Measurements from ENCODE around the gene KRTAP5-6.
"Not testable (repeated sequence)": the region's sequence is repeated elsewhere in the genome, so short reads cannot be mapped to it uniquely, and the experiment has no call there.

Gene KRTAP5-6

DNA sequence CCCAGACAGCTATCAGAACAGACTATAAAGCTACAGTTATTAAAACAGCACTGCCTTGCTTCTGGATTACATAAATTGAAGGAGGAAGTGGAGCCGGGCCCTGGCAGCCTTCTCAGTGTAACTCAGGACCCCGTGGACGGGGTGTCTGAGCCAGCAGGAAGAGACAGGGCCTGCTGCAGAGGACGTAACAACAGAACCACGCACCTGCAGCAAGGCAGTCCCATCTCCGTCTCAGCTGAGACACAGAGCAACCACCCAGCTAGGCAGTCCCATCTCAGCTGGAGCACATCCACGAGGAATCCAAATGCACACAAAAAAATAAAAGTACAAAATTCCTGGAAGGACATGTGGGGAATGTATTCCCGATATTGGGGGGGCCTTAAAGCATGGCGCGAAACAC lies 17.1 kb upstream of the KRTAP5-6 start:
- no peak for ATAC-seq (ENCODE audit: low read depth)

DNA sequence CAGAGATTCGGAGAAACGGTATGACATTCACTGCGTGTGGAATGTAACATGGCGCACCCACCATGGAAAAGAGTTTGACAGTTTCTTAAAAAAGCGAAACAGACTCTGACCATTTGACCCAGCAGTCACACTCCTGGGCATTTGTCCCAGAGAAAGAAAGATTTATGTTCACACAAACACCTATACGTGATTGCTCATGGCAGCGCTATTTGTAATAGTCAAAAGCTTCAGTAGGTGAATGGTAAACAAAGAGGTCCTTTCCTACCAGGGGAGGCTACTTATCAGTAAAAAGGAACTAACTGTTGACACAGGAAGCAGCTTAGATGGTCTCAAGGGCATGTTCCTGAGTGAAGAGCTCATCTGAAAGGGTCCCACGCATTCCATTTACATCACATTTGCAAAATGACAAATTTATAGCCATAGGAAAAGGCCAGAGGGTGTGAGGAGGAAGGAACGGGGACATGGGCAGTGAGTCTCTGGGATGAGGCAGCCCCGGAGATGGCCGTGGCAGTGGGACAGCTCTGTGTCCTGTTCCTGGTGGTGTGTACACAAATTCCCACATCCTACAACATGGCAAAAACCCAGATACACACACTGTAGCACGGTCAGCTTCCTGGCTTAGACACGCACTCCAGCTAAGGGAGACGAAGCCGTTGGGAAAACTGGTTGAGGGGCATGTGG lies 14.6 kb upstream of the KRTAP5-6 start:
- DNase-seq (ENCODE audit: low spot score) = no peak
- no peak overlapping the region for H3K4me3 ChIP-seq (ENCODE audit: severe bottlenecking)
- H3K9me3 ChIP-seq (ENCODE audit: severe bottlenecking) = no peaks in the 10 kb centered on the region
- H3K27me3 ChIP-seq (ENCODE audit: insufficient read depth, poor library complexity, severe bottlenecking) = no peaks in the 10 kb centered on the region
- no peaks in the 10 kb centered on the region for H3K4me1 ChIP-seq (ENCODE audit: insufficient read depth, poor library complexity, severe bottlenecking)
- TF ChIP-seq, protein P1, sequence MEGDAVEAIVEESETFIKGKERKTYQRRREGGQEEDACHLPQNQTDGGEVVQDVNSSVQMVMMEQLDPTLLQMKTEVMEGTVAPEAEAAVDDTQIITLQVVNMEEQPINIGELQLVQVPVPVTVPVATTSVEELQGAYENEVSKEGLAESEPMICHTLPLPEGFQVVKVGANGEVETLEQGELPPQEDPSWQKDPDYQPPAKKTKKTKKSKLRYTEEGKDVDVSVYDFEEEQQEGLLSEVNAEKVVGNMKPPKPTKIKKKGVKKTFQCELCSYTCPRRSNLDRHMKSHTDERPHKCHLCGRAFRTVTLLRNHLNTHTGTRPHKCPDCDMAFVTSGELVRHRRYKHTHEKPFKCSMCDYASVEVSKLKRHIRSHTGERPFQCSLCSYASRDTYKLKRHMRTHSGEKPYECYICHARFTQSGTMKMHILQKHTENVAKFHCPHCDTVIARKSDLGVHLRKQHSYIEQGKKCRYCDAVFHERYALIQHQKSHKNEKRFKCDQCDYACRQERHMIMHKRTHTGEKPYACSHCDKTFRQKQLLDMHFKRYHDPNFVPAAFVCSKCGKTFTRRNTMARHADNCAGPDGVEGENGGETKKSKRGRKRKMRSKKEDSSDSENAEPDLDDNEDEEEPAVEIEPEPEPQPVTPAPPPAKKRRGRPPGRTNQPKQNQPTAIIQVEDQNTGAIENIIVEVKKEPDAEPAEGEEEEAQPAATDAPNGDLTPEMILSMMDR (IDR thresholded peaks at IDR 0.05; ENCODE audit: poor library complexity, severe bottlenecking) = no peak
- no peak overlapping the region for H3K27ac ChIP-seq (ENCODE audit: poor library complexity, severe bottlenecking)
- H3K36me3 ChIP-seq (ENCODE audit: low read depth) = no peaks in the 10 kb centered on the region
- no peak for ATAC-seq (ENCODE audit: low read depth)

More for the DNA sequence above, 17.1 kb upstream of the KRTAP5-6 start:
- TF ChIP-seq, protein P1 (IDR thresholded peaks at IDR 0.05; ENCODE audit: poor library complexity, severe bottlenecking) = no peak
- no peaks in the 10 kb centered on the region for H3K36me3 ChIP-seq (ENCODE audit: low read depth)
- H3K4me1 ChIP-seq (ENCODE audit: insufficient read depth, poor library complexity, severe bottlenecking) = no peaks in the 10 kb centered on the region
- no peaks in the 10 kb centered on the region for H3K9me3 ChIP-seq (ENCODE audit: severe bottlenecking)
- no peak for DNase-seq (ENCODE audit: low spot score)
- H3K27ac ChIP-seq (ENCODE audit: poor library complexity, severe bottlenecking) = no peak overlapping the region
- H3K27me3 ChIP-seq (ENCODE audit: insufficient read depth, poor library complexity, severe bottlenecking) = peaks cover 7% of the 10 kb centered on the region
- H3K4me3 ChIP-seq (ENCODE audit: severe bottlenecking) = no peak overlapping the region

DNA sequence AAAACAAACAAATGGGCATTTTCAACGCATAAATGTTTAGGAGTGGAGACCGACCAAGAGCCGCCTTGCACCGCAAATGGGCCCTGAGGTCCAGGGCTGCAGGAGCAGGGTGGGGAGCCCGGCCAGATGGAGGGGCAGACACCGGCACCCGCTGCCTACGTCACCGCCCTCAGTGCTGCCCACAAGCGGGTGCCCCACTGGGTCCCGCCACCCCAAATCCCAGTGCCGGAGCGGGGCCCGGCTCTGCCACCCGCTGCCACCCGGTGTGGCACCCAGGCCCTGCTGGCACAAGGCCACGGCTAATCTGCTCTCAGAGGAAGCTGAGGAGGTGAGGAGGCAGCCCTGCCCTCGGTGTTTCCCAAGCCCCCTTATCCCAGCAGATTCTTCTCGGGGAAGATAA lies 13.8 kb upstream of the KRTAP5-6 start:
- not testable (repeated sequence) for ATAC-seq (ENCODE audit: low read depth); H3K36me3 ChIP-seq (ENCODE audit: low read depth)

DNA sequence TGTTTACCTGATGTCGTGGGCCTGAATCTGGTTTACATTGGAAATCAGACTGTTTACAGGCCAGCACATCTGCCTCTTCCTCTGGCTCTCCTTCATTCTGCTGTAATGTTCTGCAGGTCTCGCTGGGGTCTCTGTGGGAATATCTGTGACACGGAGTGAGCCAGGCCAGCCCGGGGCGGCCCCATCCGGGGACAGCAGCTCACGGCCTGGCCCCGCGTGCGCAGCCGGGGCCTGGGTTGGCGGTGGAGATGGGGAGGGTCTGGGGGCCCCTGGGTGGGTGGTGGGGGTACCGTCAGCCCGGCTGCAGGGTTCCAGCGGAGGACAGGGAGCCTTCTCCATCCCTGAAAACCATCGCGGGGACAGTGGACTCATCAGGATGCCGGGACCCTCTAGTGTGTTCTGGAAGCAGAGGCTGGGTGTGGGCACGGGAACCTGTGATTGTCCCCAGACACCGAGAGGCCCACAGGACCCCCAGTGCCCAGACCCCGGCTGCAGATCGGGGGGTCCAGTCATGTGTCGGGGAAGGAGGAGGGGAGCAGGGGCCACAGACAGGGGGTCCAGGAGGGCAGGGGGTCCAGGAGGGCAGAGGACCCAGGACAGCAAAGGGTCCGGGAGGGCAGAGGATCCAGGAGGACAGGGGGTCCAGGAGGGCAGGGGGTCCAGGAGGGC lies 13.0 kb upstream of the KRTAP5-6 start:
- H3K36me3 ChIP-seq (ENCODE audit: low read depth); ATAC-seq (ENCODE audit: low read depth); H3K9me3 ChIP-seq (ENCODE audit: severe bottlenecking); DNase-seq (ENCODE audit: low spot score); H3K4me1 ChIP-seq (ENCODE audit: insufficient read depth, poor library complexity, severe bottlenecking); H3K4me3 ChIP-seq (ENCODE audit: severe bottlenecking); H3K27me3 ChIP-seq (ENCODE audit: insufficient read depth, poor library complexity, severe bottlenecking); H3K27ac ChIP-seq (ENCODE audit: poor library complexity, severe bottlenecking): not testable (repeated sequence)

More for the DNA sequence above, 13.8 kb upstream of the KRTAP5-6 start:
- H3K4me3 ChIP-seq (ENCODE audit: severe bottlenecking); H3K27me3 ChIP-seq (ENCODE audit: insufficient read depth, poor library complexity, severe bottlenecking); H3K27ac ChIP-seq (ENCODE audit: poor library complexity, severe bottlenecking); DNase-seq (ENCODE audit: low spot score); H3K9me3 ChIP-seq (ENCODE audit: severe bottlenecking); H3K4me1 ChIP-seq (ENCODE audit: insufficient read depth, poor library complexity, severe bottlenecking): not testable (repeated sequence)

DNA sequence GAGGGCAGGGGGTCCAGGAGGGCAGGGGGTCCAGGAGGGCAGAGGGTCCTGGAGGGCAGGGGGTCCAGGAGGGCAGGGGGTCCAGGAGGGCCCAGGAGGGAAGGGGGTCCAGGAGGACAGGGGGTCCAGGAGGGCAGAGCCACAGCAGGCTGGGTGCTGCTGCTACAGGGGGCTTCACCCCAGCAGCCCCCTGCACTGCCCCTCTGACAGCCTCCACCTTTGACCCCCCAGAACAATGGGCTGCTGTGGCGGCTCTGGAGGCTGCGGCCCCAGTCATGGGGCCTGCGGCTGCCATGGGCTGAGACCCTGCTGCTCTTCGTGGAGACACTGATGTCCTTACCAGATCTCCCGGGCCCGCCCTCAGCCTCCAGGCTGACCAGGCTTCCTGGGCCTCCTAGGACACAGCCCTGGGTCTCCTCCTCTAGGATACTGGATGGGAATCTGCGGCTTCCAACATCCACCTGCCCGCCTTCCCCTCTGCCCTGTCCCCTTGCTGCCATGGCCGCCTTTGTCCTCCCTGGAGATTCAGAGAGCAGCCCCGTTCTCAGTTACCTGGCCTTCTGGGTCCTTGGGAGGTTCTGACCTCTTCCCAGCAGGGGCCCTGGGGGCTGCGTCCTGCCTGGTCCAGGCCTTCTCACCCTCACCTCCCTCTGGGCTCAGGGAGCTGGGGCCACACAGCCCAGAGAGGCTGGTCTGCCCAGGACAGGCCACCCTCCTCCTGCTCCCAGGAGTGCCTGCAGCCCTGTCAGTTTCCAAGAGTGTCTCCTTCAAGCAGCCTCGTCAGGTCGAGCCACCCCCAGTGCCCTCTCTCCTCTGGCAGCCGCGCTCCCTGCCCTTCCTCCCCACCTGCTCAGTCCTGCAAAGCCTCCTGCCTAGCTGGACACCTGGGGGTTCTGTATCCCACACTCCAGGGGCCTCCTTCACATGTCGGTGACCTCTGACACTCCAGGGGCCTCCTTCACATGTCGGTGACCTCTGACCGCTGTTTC lies 11.8 kb upstream of the KRTAP5-6 start:
- not testable (repeated sequence) for H3K27me3 ChIP-seq (ENCODE audit: insufficient read depth, poor library complexity, severe bottlenecking); H3K4me3 ChIP-seq (ENCODE audit: severe bottlenecking)
- ATAC-seq (ENCODE audit: low read depth) = peak; percentile 37; the same call in 2 of the 3 replicates

DNA sequence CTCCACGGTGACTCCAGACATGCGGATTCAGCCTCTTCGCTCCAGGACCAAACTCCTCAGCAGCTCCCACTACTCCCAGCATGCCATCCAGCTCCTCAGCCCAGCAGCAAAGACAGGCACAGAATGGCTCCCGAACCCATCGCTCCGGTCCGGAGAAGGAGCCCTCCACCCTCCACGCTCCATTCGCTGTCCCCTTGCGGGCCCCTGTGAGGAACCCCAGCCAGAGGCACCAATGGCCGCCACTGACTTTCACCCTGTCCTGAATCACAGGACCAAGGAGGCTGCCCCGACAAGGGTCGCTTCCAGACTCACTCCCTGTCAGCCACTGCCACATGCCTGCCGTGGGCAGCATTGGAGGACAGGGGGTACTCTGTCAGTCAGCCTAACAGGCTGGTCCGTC lies 10.8 kb upstream of the KRTAP5-6 start:
- not testable (repeated sequence) for H3K27me3 ChIP-seq (ENCODE audit: insufficient read depth, poor library complexity, severe bottlenecking); H3K9me3 ChIP-seq (ENCODE audit: severe bottlenecking); DNase-seq (ENCODE audit: low spot score); H3K4me1 ChIP-seq (ENCODE audit: insufficient read depth, poor library complexity, severe bottlenecking); H3K4me3 ChIP-seq (ENCODE audit: severe bottlenecking); H3K27ac ChIP-seq (ENCODE audit: poor library complexity, severe bottlenecking); H3K36me3 ChIP-seq (ENCODE audit: low read depth)
- 0 out of 3 replicates have a peak, but pooled peaks have one; percentile 18 for ATAC-seq (ENCODE audit: low read depth)

More for the DNA sequence above, 11.8 kb upstream of the KRTAP5-6 start:
- not testable (repeated sequence) for H3K36me3 ChIP-seq (ENCODE audit: low read depth); H3K9me3 ChIP-seq (ENCODE audit: severe bottlenecking); H3K27ac ChIP-seq (ENCODE audit: poor library complexity, severe bottlenecking); DNase-seq (ENCODE audit: low spot score); H3K4me1 ChIP-seq (ENCODE audit: insufficient read depth, poor library complexity, severe bottlenecking)

DNA sequence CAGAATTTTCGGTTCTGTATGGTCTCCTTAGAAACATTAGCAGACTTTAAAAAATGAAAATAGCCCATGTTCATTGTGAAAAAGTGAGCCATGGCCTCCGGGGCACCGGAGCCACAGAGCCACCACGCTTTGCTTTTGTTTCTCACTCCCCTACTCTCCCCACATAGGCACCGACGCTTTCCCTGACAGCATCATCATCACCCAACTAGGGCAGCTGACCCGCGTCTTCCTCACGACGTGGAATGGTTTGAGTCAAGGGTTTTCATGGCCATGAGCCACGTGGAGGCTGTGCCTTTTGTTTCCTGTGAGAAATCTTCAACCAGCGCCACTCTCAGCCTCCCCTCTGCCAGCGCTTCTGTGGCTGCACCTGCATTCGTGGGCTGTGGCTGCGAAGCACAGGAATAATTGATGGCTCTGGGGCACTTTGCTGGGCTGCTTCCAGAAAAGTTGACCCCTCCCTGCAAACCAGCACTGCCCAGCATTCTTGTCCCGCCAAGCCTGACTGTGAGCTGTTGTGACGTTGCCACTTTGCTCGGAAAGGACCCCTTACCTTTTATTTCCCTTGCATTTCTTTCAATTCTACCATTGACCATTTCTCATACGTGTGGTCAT lies 8.6 kb upstream of the KRTAP5-6 start:
- not testable (repeated sequence) for H3K27me3 ChIP-seq (ENCODE audit: insufficient read depth, poor library complexity, severe bottlenecking); H3K4me1 ChIP-seq (ENCODE audit: insufficient read depth, poor library complexity, severe bottlenecking); ATAC-seq (ENCODE audit: low read depth); DNase-seq (ENCODE audit: low spot score); H3K4me3 ChIP-seq (ENCODE audit: severe bottlenecking); H3K9me3 ChIP-seq (ENCODE audit: severe bottlenecking); H3K36me3 ChIP-seq (ENCODE audit: low read depth); H3K27ac ChIP-seq (ENCODE audit: poor library complexity, severe bottlenecking)

DNA sequence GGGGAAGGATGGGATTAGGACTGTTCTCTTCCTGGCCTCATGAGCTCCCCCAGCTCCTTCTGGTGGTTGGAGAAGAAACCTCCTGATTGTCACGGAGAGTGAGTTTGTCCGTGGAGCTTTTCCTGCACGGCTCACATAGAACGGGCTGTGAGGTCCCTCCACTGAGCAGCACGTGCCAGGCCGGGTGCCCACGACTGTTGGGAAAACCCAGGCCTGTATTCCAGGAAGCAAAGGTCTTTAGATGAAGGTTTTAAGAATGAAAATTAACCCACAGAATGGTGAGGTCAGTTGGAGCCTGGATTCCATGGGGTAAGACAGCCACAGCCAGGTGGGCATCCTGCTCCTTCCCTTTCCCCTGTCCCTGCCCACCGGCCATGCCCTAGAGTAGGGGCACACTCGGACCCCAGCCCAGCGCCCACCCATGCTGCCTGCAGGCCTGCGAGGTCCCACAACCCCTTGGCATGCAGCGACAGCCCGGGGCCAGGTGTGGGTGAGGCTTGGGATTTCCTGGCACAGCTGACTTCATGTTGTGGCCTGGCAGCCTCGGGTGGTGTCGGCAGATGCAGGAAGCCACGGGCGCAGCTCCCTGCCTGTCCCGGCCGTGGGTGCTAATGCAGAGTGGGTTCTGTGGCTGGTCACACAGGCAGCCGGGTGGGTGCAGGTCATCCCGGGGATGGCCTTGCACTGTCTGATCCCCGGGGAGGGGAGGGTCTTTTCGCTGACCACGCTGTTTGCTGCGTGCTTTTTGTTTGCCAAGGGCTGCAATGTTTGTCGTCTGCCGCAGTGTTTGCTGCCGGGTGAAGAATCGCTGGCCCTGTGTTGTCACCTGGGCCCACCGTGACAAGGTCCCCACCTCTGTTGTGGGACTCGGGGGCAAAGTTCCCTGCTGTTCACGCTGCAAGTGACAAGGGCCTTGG lies 7.5 kb upstream of the KRTAP5-6 start:
- not testable (repeated sequence) for H3K27ac ChIP-seq (ENCODE audit: poor library complexity, severe bottlenecking); H3K4me3 ChIP-seq (ENCODE audit: severe bottlenecking); H3K27me3 ChIP-seq (ENCODE audit: insufficient read depth, poor library complexity, severe bottlenecking); DNase-seq (ENCODE audit: low spot score); H3K4me1 ChIP-seq (ENCODE audit: insufficient read depth, poor library complexity, severe bottlenecking); H3K9me3 ChIP-seq (ENCODE audit: severe bottlenecking); ATAC-seq (ENCODE audit: low read depth); H3K36me3 ChIP-seq (ENCODE audit: low read depth)

Data from RWPE2 (cell line).